HCT116 (cell line): ENCODE data around the gene CCKAR.

ENCODE experiments used
- ATF3 ChIP-seq: IDR thresholded peaks from 2 replicates; pipeline ENCODE4 v1.6.1; 2012
- CTCF ChIP-seq, 3 experiments: fragments of 200-600 bp in 1 of 3; sonication (generic) in 1 of 3; IDR thresholded peaks in 2 of 3; conservative IDR thresholded peaks in 1 of 3; 2 replicates each; pipeline ENCODE4 v1.5.1; 2012 to 2017; ENCODE audit warnings: low read depth in 2 of 3, low read length in 2 of 3, antibody characterized with exemption in 1 of 3, borderline replicate concordance in 1 of 3, control low read depth in 1 of 3, mild to moderate bottlenecking in 1 of 3, mixed read lengths in 1 of 3, mixed run types in 1 of 3, moderate library complexity in 1 of 3; ENCODE audit not compliant: insufficient read depth in 1 of 3
- MAX ChIP-seq: IDR thresholded peaks from 2 replicates; pipeline ENCODE4 v1.6.1; 2012
- TCF7L2 ChIP-seq: IDR thresholded peaks from 2 replicates; pipeline ENCODE4 v1.7.0; 2011; ENCODE audit warnings: borderline replicate concordance, inconsistent platforms; ENCODE audit not compliant: insufficient read depth, insufficient read length; ENCODE audit errors: extremely low read depth

DNA sequence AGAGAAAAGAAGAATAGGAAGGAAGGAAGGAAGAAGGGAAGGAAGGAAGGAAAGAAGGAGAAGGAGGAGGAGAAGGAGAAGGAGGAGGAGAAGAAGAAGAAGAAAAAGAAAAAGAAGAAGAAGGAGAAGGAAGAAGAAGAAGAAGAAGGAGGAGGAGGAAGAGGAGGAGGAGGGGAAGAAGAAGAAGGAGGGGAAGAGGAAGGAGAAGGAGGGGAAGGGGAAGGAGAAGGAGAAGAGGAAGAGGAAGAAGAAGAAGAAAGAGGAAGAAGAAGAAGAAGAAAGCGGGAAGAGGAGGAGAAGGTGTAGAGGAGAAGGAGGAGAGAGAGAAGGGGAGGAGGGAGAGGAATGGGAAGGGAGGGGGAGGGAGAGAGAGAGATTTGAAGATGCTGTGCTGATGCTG is 22.6 kb downstream of the CCKAR start:
- TF ChIP-seq CTCF (IDR thresholded peaks at IDR 0.05 in 2 of 3, conservative IDR thresholded peaks at IDR 0.05 in 1 of 3; ENCODE audit: borderline replicate concordance in 1 of 3, insufficient read depth in 1 of 3, low read depth in 2 of 3, low read length in 2 of 3) (no peak), TCF7L2 (no peak), MAX (no peak), ATF3 (no peak)
